HL-60 (cell line): ENCODE data around the gene TBC1D9B.

Source experiments
- GABPA ChIP-seq: IDR thresholded peaks from 2 replicates; pipeline ENCODE4 v1.6.1; 2012; ENCODE audit warnings: low read depth
- POLR2AphosphoS5 ChIP-seq: IDR thresholded peaks from 2 replicates; pipeline ENCODE4 v1.6.1; 2012; ENCODE audit warnings: low read depth
- REST ChIP-seq: IDR thresholded peaks from 2 replicates; pipeline ENCODE4 v1.6.1; 2012; ENCODE audit warnings: low read depth; ENCODE audit not compliant: insufficient replicate concordance
- SPI1 ChIP-seq: IDR thresholded peaks from 2 replicates; pipeline ENCODE4 v1.6.1; 2012; ENCODE audit warnings: low read depth, mild to moderate bottlenecking, borderline replicate concordance
- TF ChIP-seq, protein P1 (sequence below): IDR thresholded peaks from one replicate; pipeline ENCODE4 v1.5.1; 2011; ENCODE audit warnings: low read length, control low read depth, inconsistent platforms; ENCODE audit not compliant: insufficient read depth

GRCh38 chr5:179880066-179880650 is 27.5 kb downstream of the TBC1D9B start:
- TF ChIP-seq, protein P1, sequence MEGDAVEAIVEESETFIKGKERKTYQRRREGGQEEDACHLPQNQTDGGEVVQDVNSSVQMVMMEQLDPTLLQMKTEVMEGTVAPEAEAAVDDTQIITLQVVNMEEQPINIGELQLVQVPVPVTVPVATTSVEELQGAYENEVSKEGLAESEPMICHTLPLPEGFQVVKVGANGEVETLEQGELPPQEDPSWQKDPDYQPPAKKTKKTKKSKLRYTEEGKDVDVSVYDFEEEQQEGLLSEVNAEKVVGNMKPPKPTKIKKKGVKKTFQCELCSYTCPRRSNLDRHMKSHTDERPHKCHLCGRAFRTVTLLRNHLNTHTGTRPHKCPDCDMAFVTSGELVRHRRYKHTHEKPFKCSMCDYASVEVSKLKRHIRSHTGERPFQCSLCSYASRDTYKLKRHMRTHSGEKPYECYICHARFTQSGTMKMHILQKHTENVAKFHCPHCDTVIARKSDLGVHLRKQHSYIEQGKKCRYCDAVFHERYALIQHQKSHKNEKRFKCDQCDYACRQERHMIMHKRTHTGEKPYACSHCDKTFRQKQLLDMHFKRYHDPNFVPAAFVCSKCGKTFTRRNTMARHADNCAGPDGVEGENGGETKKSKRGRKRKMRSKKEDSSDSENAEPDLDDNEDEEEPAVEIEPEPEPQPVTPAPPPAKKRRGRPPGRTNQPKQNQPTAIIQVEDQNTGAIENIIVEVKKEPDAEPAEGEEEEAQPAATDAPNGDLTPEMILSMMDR = no peak
- TF ChIP-seq SPI1 = no peak
- no peak for TF ChIP-seq POLR2AphosphoS5
- TF ChIP-seq REST = no peak
- no peak for TF ChIP-seq GABPA
